ENCODE results near the gene NPAS3.

NPAS3 gene

GRCh38 chr14:33393895-33394368, 455.3 kb downstream of the NPAS3 start:
- no peak for DNase-seq

GRCh38 chr14:33401311-33401710, 462.6 kb downstream of the NPAS3 start:
- no peak for DNase-seq

- no peak for DNase-seq
Measured at GRCh38 chr14:33402604-33403003, 463.9 kb downstream of the NPAS3 start.

- no peak for DNase-seq
Measured at GRCh38 chr14:33404054-33404453, 465.4 kb downstream of the NPAS3 start.

GRCh38 chr14:33404964-33405574, 466.4 kb downstream of the NPAS3 start:
- DNase-seq, result no peak

- DNase-seq, result no peak
Measured at GRCh38 chr14:33406766-33407165, 468.1 kb downstream of the NPAS3 start.

GRCh38 chr14:33408291-33408690, 469.6 kb downstream of the NPAS3 start:
- DNase-seq, result no peak

GRCh38 chr14:33412450-33412849, 473.8 kb downstream of the NPAS3 start:
- DNase-seq, result no peak

GRCh38 chr14:33413381-33413780, 474.7 kb downstream of the NPAS3 start:
- DNase-seq, result no peak

- DNase-seq, result no peak
Measured at GRCh38 chr14:33414041-33414440, 475.4 kb downstream of the NPAS3 start.

- no peak for DNase-seq
Measured at GRCh38 chr14:33420051-33420627, 481.5 kb downstream of the NPAS3 start.

GRCh38 chr14:33430414-33431035, 491.8 kb downstream of the NPAS3 start:
- DNase-seq, result no peak

- DNase-seq, result no peak
Measured at GRCh38 chr14:33432407-33433023, 493.8 kb downstream of the NPAS3 start.

GRCh38 chr14:33433396-33433795, 494.7 kb downstream of the NPAS3 start:
- no peak for DNase-seq

- DNase-seq, result no peak
Measured at GRCh38 chr14:33435911-33436689, 497.4 kb downstream of the NPAS3 start.

- no peak for DNase-seq
Measured at GRCh38 chr14:33441633-33442032, 503.0 kb downstream of the NPAS3 start.

GRCh38 chr14:33444136-33444535, 505.5 kb downstream of the NPAS3 start:
- no peak for DNase-seq

- DNase-seq, result no peak
Measured at GRCh38 chr14:33449268-33449667, 510.6 kb downstream of the NPAS3 start.

- no peak for DNase-seq
Measured at GRCh38 chr14:33449703-33450395, 511.2 kb downstream of the NPAS3 start.

GRCh38 chr14:33450416-33450815, 511.7 kb downstream of the NPAS3 start:
- no peak for DNase-seq

- no peak for DNase-seq
Measured at GRCh38 chr14:33451211-33451610, 512.5 kb downstream of the NPAS3 start.

- DNase-seq, result no peak
Measured at GRCh38 chr14:33452995-33453394, 514.3 kb downstream of the NPAS3 start.
